K562 (cell line): Measurements from ENCODE around the gene SDCBP2.

Experiments used
- ARNT ChIP-seq, 2 experiments: fragments of 450-650 bp; IDR thresholded peaks; 2 replicates each; pipeline ENCODE4 v1.6.1; 2016; ENCODE audit warnings: mild to moderate bottlenecking in 1 of 2
- ESRRA ChIP-seq: fragments of 450-650 bp; IDR thresholded peaks from 2 replicates; pipeline ENCODE4 v1.6.1; 2014; ENCODE audit warnings: low read depth, mild to moderate bottlenecking, moderate library complexity, borderline replicate concordance
- ETV6 ChIP-seq, 3 experiments: fragments of 150-350 bp in 1 of 3; sonication (generic) in 1 of 3; formaldehyde crosslinking in 1 of 3; IDR thresholded peaks; 2 replicates each; pipeline versions ENCODE4 v1.6.1 to v1.8.0; 2014 to 2022; ENCODE audit warnings: borderline replicate concordance in 2 of 3, low read depth in 2 of 3, antibody characterized with exemption in 1 of 3, low read length in 1 of 3, mild to moderate bottlenecking in 1 of 3, missing genetic modification reagents in 1 of 3
- FOXP1 ChIP-seq: sonication (generic); formaldehyde crosslinking; IDR thresholded peaks from 2 replicates; pipeline ENCODE4 v1.8.0; 2022; ENCODE audit warnings: mild to moderate bottlenecking, missing genetic modification reagents
- KDM1A ChIP-seq, 2 experiments: fragments of 450-650 bp; IDR thresholded peaks; 2 replicates each; pipeline ENCODE4 v1.6.1; 2016; ENCODE audit warnings: mild to moderate bottlenecking in 2 of 2
- KLF6 ChIP-seq: fragments of 250-450 bp; sonication (Bioruptor Pico); IDR thresholded peaks from 2 replicates; pipeline ENCODE4 v1.4.0; 2020; ENCODE audit warnings: mild to moderate bottlenecking, moderate library complexity, borderline replicate concordance
- MTA1 ChIP-seq: fragments of 450-650 bp; IDR thresholded peaks from 2 replicates; pipeline ENCODE4 v1.6.1; 2017; ENCODE audit warnings: borderline replicate concordance
- NR0B1 ChIP-seq: fragments of 450-650 bp; IDR thresholded peaks from one replicate; pipeline ENCODE4 v1.6.1; 2018; ENCODE audit warnings: mild to moderate bottlenecking, moderate library complexity; ENCODE audit not compliant: partially characterized antibody
- PRMT5 ChIP-seq: sonication (generic); formaldehyde crosslinking; IDR thresholded peaks from 2 replicates; pipeline ENCODE4 v1.5.0; 2020; ENCODE audit warnings: missing genetic modification reagents
- SMARCB1 ChIP-seq: IDR thresholded peaks from 2 replicates; pipeline ENCODE4 v1.6.1; 2011; ENCODE audit warnings: improper control_type of control experiment, low read depth; ENCODE audit not compliant: insufficient read length
- TF ChIP-seq, protein P1 (sequence below), 3 experiments: IDR thresholded peaks in 2 of 3; conservative IDR thresholded peaks in 1 of 3; 2 replicates each; pipeline ENCODE4 v1.5.1; 2011 to 2012; ENCODE audit warnings: low read length in 3 of 3, mild to moderate bottlenecking in 3 of 3, control low read depth in 2 of 3, improper control_type of control experiment in 1 of 3, inconsistent platforms in 1 of 3, low read depth in 1 of 3, mixed read lengths in 1 of 3, moderate library complexity in 1 of 3; ENCODE audit not compliant: insufficient read depth in 2 of 3

GRCh38 chr20:1331801-1332453, 3.0 kb upstream of the SDCBP2 start:
- TF ChIP-seq PRMT5 (CRISPR knock-in tag) = no peak
- TF ChIP-seq, protein P1, sequence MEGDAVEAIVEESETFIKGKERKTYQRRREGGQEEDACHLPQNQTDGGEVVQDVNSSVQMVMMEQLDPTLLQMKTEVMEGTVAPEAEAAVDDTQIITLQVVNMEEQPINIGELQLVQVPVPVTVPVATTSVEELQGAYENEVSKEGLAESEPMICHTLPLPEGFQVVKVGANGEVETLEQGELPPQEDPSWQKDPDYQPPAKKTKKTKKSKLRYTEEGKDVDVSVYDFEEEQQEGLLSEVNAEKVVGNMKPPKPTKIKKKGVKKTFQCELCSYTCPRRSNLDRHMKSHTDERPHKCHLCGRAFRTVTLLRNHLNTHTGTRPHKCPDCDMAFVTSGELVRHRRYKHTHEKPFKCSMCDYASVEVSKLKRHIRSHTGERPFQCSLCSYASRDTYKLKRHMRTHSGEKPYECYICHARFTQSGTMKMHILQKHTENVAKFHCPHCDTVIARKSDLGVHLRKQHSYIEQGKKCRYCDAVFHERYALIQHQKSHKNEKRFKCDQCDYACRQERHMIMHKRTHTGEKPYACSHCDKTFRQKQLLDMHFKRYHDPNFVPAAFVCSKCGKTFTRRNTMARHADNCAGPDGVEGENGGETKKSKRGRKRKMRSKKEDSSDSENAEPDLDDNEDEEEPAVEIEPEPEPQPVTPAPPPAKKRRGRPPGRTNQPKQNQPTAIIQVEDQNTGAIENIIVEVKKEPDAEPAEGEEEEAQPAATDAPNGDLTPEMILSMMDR (IDR thresholded peaks at IDR 0.05 in 2 of 3, conservative IDR thresholded peaks at IDR 0.05 in 1 of 3; ENCODE audit: insufficient read depth in 2 of 3, low read depth in 1 of 3, low read length in 3 of 3) = no peak
- no peak for TF ChIP-seq ETV6 (IDR thresholded peaks at IDR 0.05; ENCODE audit: borderline replicate concordance in 1 of 2, low read depth in 2 of 2, low read length in 1 of 2)
- TF ChIP-seq ETV6 (CRISPR knock-in tag; IDR thresholded peaks at IDR 0.05; ENCODE audit: borderline replicate concordance) = no peak
- TF ChIP-seq MTA1 = no peak
- no peak for TF ChIP-seq KLF6
- TF ChIP-seq FOXP1 = no peak
- TF ChIP-seq ARNT (IDR thresholded peaks at IDR 0.05) = no peak
- TF ChIP-seq SMARCB1 = no peak
- TF ChIP-seq NR0B1 = no peak
- no peak for TF ChIP-seq ESRRA
- no peak for TF ChIP-seq KDM1A (IDR thresholded peaks at IDR 0.05)
